ENCODE measurements around the gene CA5A. TPM values are rescaled to one million over a fixed set of nuclear protein-coding genes. Genes with fewer than 3 reads are reported as not detected.

The CA5A gene
- total and polyA plus RNA-seq, 7 donors, result not detected

DNA sequence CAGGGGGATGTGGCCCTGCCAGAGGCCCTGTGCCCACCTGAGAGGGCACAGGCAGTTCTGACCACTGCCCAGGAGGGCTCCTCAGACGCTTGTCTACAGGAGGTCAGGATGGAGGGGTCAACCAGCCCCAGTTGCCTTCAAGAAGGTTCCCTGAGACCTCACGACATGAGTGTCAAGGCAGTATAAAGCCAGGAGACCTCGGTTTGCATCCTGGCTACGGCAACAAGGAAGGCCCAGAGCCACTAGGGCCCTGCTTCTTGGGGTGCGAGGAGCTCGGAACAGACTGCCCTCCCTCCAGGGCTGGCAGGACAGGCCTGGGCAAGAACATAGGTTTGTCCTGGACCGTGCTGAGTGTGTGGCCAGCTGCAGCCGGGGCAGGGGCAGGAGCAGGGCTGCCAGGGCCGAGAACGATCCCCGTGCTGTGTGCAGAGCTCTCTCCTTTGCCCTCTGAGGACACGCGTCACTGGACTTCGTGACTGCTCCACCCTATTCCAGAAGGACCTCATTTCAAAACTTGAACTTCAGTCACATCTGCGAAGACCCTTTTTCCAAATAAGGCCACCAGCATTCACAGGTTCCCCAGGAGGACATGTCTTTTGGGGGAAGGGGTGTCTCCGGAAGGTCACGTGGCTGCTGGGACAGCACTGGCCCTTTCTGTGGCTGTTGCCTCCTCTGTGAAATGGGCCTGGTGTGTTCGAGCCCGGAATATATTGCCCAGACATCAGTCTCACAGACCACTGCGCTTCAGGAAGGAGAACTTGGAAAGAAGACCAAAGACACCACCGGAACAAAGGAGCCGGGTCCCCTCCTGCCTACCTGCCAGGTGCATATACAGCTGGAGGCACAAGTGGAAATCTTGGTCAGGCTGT lies 94.8 kb downstream of the CA5A start:
- Histone ChIP-seq H3K27ac (no peak overlapping the region), H3K4me1 (peaks cover 0 to 11% (median 10%) of the 10 kb centered on the region in 4 donors), H3K36me3 (peaks cover 0 to 36% (median 21%) of the 10 kb centered on the region in 4 donors), H3K27me3 (no peaks in the 10 kb centered on the region), H3K9me3 (no peaks in the 10 kb centered on the region), H3K4me3 (no peak overlapping the region)
- WGBS, 2 donors, result 90 to 96% methylated on average over 22 of the region's 22 CpGs
- intact Hi-C loops (cut with DNase I), result no loop called here
- DNase-seq, result no peak
- no peak for TF ChIP-seq POLR2A (IDR thresholded peaks at IDR 0.05)
- no peak for TF ChIP-seq POLR2AphosphoS5 (IDR thresholded peaks at IDR 0.05)
- no peak for TF ChIP-seq EP300 (IDR thresholded peaks at IDR 0.05)
- TF ChIP-seq, protein P1, sequence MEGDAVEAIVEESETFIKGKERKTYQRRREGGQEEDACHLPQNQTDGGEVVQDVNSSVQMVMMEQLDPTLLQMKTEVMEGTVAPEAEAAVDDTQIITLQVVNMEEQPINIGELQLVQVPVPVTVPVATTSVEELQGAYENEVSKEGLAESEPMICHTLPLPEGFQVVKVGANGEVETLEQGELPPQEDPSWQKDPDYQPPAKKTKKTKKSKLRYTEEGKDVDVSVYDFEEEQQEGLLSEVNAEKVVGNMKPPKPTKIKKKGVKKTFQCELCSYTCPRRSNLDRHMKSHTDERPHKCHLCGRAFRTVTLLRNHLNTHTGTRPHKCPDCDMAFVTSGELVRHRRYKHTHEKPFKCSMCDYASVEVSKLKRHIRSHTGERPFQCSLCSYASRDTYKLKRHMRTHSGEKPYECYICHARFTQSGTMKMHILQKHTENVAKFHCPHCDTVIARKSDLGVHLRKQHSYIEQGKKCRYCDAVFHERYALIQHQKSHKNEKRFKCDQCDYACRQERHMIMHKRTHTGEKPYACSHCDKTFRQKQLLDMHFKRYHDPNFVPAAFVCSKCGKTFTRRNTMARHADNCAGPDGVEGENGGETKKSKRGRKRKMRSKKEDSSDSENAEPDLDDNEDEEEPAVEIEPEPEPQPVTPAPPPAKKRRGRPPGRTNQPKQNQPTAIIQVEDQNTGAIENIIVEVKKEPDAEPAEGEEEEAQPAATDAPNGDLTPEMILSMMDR (IDR thresholded peaks at IDR 0.05), result no peak

DNA sequence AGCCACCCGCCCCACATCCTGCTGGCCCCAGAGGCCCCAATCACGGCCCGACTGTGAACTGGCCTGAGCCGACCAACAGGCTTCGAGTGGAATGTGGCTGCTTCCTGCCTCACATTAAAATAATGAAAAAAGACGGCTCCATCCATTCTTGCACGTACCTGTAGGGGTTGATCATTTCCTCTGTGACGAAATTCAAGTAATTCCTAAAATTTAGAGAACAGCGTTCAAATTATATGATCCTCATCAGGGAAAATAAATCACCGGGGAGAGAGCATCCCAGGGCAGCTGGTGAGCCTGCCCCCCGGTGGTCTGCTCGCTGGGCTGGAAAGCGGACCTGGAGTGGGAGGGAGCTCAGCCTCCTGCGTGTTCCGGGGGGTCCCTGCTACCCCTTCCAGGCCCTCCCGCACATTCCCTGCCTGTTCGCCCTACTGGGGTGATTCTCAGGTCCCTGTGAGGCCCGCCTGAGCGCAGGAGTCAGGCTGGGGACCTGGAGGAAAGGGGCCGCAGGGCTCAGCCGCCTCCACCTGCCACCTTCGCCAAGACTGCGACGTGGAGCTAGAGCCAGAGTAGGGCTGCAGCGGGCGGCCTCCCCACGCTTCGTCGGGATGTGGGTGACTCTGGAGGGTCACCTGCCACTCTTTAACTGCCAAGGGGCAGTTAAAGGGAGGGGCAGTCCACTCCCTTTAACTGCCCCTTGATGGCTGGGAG lies 95.9 kb downstream of the CA5A start:
- no peaks in the 10 kb centered on the region for H3K27me3 ChIP-seq
- DNase-seq, result no peak
- H3K4me1 ChIP-seq, result no peaks in the 10 kb centered on the region
- H3K9me3 ChIP-seq, result no peaks in the 10 kb centered on the region
- TF ChIP-seq, protein P1 (IDR thresholded peaks at IDR 0.05), result no peak
- TF ChIP-seq EP300 (IDR thresholded peaks at IDR 0.05) (no peak), POLR2AphosphoS5 (IDR thresholded peaks at IDR 0.05) (no peak), POLR2A (IDR thresholded peaks at IDR 0.05) (no peak)
- intact Hi-C loops (cut with DNase I), result no loop called here
- H3K27ac ChIP-seq, result no peak overlapping the region
- H3K4me3 ChIP-seq, result no peak overlapping the region
- peaks cover 0 to 46% (median 29%) of the 10 kb centered on the region in 4 donors for H3K36me3 ChIP-seq
- WGBS, 2 donors, result 89 to 91% methylated on average over 29 of the region's 29 CpGs

DNA sequence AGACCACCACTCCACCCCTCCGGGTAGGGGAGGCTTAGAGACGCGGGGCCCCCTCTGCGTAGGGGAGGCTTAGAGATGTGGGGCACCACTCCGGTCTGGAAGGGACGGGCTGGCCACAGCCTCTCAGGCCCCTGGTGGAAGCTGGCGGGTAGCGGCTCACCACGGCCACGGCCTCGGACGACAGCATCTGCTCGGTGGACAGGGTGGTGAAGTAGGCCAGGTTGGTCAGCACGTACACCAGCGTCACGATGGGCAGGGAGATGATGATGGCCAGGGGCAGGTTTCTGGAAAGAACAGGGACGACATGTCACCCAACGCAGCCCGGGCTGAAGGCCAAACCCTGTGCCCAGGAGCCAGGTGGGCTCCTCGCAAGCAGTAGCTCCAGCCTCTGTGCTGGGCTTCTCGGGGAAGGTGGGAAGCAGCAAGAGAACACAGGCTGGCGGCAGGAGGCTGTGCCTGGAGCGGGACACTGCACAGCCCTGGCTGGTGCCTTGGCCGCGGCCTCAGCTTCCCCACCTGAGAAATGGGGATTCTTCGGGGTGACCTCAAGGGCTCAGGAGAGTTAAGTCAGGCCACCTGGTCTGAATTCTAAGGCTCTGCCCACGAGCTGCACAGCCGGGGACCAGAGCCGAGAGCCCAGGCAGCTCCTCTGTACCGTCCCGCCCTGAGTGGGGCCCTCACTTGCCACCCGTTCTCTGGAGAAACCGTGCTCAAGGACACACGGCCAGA lies 96.6 kb downstream of the CA5A start:
- WGBS, 2 donors, result 84 to 90% methylated on average over 34 of the region's 34 CpGs
- H3K4me3 ChIP-seq, result no peak overlapping the region
- peaks cover 0 to 46% (median 30%) of the 10 kb centered on the region in 4 donors for H3K36me3 ChIP-seq
- intact Hi-C loops (cut with DNase I), result no loop called here
- H3K27me3 ChIP-seq, result no peaks in the 10 kb centered on the region
- DNase-seq, result no peak
- H3K4me1 ChIP-seq, result peaks cover 0 to 6% (median 0%) of the 10 kb centered on the region in 4 donors
- H3K9me3 ChIP-seq, result no peaks in the 10 kb centered on the region
- H3K27ac ChIP-seq, result no peak overlapping the region
- TF ChIP-seq POLR2A (IDR thresholded peaks at IDR 0.05) (no peak), EP300 (IDR thresholded peaks at IDR 0.05) (no peak), POLR2AphosphoS5 (IDR thresholded peaks at IDR 0.05) (no peak)
- TF ChIP-seq, protein P1 (IDR thresholded peaks at IDR 0.05), result no peak

DNA sequence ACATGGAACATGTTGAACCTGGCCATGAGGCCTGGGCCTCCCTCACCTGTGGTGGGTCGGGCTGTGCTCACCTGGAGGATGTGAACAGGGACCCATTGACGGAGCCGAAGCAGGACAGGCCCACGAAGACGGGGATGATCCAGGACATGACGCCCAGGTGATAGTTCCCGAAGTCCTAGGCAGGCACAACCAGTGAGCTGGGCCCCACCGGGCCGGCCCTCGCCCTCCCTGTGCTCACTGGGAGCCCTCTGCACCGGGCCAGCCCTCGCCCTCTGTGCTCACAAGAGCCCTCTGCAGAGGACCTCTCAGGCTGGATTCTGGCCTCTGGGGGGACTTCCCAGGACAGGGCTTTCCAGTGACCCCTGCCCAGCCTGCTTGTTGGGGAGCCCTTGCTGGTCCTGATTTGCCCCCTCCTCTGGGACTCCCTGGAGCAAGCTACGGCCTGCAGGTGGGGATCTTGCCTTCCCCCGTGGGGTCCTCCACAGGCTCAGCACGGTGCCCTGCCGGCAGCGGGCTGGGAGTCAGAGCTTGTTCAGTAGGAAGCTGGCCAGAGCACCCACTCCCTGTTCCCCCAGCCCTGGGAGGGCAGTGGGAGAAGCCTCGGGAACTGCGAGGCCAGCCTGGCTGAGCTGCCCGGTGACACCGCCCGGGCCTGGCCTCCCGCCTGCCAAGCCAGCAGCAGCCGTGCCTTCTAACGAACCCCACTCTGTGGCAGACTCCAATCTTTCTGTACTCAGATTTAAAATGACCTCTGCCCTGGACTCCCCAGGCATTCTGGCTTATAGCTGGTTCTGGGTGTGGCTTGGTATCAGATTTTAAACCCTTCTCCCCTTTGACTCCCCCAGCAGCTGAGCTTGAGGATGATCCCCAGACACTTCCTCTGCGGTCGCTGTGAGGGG lies 97.4 kb downstream of the CA5A start:
- WGBS, 2 donors, result 56 to 79% methylated on average over 27 of the region's 27 CpGs
- TF ChIP-seq, protein P1 (IDR thresholded peaks at IDR 0.05), result no peak
- no peak overlapping the region for H3K27ac ChIP-seq
- peaks cover 0 to 51% (median 30%) of the 10 kb centered on the region in 4 donors for H3K36me3 ChIP-seq
- H3K9me3 ChIP-seq, result no peaks in the 10 kb centered on the region
- no peaks in the 10 kb centered on the region for H3K27me3 ChIP-seq
- intact Hi-C loops (cut with DNase I), result no loop called here
- no peak for DNase-seq
- peaks cover 0 to 12% (median 0%) of the 10 kb centered on the region in 4 donors for H3K4me1 ChIP-seq
- no peak overlapping the region for H3K4me3 ChIP-seq

Data from sigmoid colon (tissue), 7 donors.